ENCODE results near the gene AGRP.

AGRP gene

DNA sequence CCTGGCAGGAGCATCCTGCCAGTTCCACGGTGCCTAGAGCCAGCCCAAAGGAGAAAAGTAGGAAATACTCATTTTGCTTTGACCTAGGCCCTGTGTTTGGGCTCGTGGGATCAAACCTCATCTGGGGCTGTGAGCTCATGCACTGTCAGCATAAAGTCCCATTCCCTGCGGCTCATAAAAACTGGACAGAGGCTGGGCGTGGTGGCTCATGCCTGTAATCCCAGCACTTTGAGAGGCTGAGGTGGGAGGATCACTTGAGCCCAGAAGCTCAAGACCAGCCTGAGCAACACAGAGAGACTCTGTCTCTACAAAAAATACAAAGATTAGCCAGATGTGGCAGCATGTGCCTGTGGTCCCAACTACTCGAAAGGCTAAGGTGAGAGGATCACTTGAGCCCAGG is 20.3 kb downstream of the AGRP start:
- no peak for DNase-seq

DNA sequence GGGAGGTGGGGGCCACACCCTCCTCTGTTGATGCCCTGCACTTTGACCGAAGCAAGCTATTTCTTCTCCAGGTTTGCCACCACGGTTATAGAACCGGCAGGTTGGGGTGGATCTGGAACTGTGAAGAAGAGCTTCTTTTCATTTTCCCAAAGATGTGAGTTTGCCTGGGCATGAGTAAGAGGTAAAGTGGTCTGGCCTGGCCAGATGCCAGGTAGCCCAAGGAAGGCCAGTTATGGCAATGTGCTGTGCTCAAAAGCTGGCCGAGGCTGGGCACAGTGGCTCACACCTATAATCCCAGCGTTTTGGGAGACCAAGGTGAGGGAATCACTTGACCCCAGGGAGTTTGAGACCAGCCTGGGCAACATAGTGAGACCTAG is 21.1 kb downstream of the AGRP start:
- no peak for DNase-seq

DNA sequence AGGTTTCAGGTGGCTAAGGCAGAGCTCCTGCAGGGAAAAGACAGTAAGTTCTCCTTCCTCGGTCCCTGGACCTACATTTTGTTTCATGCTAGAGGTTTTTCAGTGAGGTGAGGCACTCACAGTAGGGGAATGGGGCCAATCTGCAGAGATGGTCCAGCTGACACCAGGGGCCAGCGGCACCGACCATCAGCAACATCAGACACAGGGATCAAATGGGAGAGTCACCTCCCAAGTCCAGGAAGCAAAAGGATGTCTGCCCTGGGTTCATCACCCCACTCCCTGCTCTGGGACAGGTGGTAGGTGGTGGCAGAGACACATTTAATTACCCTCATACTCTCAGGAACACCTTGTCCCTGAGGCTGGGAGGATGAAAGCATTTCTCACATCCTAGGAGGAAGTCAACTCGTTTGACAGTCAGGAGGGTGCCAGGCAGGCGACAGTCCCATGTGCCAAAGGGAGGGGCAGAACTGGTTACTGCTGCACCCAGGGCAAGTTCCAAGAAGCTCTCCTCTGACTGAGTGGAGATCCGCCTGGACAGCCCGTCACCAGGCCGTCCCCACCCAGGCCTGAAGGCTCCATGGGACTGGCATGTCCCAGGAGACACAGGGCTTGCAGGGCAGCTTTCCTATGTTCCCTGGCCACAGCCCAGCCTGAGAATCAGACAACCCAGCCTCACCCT is 21.6 kb downstream of the AGRP start:
- DNase-seq: no peak

DNA sequence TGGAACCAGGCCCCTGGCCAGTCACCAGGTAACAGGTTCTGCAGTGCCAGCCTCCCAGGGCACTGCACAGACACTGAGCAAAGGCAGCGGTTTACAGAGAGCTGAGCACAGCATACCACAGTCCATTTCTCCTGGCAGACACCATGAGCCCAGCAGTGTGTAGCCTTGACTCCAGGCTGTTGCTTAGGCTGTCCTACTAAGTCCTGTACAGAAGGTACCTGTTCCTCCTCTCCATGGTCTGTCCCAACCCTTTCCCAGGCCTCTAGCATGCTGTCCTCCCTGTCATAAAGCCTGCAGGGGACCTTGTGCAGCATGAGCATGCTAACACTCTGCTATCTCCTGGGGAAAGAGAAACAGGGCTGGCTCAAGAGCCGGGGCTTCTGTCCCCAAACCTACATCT is 22.4 kb downstream of the AGRP start:
- no peak for DNase-seq

DNA sequence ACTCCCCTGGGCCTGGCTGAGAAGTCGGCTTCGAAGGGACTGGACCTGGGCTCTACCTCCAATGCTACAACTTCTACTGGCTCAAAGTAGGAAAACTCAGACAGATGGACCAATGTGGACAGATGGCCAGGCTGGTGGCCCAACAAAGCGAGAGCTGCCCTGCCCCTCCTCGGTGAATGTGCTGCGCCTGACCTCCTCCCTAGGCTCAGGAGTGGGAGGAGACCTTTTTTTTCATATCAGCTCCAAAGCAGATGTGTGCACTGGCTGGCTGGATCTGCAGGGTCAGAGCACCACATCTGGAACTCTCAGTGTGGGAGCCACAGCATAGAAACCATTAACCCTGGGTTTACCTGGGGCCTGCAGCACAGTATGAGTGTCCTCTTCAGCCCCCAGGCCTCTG is 23.2 kb downstream of the AGRP start:
- DNase-seq: peak; percentile 72

DNA sequence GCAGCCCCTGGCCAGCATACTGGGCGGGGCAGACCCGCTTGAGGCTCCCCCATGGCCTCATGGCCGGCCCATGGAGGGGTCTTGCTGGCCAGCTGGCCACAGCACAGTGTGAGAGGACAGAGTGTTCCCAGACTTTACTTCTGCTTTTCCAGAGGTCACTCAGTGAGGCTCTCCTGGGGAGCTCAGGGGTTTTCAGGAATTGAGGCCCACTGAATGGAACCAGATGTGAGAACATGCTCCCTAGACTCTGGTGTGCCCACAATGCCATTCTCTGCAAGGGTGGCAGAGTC is 23.5 kb downstream of the AGRP start:
- DNase-seq: no peak

DNA sequence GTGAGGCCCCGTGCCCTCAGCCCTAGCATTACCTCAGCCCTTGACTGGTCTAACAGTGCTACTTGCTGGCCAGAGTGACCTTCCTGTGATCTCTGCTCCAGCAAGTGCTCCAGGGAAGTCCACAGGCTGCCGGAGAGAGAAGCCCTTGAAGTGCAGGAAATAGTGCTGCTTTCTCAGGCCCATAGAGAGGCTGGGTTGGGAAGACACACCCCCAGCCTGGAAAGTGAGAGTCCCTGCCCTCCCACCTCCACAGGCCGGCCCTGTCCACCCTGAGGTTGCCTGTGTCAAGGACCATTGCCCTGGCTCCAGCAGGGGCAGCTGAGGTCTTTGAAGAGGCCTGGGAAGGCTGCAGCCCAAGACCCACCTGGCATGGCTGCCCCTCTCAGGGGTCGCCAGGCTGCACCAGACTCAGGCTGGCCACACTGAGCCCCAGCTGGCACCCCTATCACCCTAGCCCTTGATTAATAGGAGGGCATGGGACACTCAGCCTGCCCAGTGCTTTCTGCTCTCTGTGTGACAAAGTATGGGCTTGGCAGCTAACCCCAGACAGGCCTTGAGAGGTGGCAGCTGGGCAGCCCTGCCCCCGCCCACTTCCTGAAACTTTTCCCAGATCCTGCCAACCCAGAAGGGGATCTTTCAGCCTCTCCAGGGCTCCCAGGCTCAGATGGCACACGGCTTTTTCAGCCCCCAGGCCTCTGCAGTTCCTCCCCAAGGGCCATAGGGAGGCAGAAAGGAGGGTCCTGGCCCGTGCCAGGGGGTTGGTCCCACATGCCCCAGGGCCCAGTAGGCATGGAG is 24.1 kb downstream of the AGRP start:
- DNase-seq: no peak

DNA sequence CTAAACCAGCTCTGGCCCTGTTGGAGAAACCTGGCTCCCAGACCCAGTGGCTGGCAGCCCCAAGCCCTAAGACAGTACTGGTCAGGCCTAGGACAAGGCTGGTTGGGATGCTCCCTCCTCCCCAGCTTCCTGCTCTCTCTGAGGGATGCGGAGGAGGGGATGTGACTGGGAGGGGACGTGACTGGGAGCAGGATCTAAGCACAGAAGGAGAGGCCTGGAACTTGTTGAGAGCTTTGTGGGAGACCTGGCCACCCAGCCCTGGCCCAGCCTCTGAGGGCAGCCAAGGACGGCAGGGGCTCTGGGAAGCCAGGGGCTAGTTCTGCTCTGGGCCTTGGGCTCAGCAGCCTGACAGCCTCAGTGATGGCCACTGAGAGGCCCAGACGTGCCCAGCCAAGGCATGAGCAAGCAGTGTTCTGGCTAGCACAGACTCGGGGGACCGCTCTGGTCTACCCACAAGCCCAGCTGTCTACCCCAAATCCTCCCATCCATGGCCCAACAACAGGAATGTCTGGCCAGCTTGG is 25.2 kb downstream of the AGRP start:
- DNase-seq: no peak

DNA sequence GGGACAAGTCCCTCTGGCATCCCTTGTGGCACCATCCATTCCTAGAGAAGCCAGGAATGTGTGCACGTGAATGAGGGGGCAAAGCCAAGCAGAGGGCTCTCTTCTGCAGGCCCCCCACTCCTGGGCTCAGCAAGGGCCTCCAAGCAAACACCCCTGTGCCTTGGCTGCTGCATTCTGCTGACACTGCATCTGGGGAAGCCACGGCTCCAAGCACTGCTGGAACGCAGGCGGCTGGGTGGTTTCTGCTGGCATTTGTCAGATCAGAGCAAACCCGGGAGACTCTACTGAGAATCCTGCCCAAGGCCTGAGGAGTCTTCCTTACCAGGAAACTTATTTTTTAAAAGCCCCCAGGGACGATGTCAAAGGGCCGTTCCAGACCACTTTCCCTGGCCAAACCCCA is 25.7 kb downstream of the AGRP start:
- no peak for DNase-seq

DNA sequence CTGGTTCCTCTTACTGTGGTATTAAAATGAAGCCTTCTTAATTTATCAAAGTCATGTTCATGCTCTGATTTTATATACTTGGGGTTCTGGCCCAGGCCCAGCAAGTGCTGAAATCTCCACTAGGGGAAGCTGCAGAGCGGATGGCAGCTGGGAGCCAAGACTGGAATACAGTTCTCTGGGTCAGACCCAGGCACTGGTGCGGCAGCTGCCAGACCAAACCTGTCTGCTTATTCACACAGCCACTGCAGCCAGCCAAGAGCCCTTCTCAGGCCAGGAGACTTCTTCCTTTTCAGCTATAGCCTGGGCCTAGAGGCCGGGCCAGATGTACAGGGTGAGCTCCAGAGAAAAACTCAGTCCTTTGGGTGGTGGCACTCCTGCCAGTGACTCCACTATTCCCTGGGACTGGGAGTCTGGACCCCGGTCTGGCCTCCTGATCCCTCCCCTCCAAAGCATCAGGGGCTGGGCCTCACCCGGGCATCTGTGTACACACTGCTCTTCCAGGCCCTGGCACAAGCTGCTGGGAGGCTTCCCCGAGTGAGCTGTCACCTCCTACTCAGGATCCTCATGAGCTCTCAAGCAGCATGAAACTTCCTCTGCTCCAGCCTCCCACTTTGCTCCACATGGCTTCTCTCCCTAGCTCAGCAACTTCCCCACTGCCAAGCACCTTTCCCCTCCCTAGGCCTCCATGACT is 26.8 kb downstream of the AGRP start:
- peak; percentile 49 for DNase-seq

DNA sequence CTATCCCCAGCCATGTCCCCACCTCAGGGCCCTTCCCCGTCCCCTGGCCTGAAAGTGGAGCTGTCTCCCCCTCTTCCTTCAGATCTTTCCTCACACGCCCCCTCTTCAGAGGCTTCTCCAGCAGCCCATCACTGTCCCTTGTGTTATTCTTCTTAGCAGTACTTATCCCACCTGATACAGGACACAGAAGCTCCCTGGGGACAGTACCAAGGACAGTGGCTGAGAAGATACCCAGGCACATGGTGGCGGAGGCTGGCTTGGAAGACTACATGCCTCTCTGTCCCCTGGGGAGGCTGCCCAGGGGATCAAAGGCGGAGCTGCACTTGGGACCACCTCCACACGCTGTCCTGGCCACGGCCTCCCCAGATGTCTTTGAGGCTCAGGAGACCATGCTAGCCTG is 28.5 kb downstream of the AGRP start:
- no peak for DNase-seq

DNA sequence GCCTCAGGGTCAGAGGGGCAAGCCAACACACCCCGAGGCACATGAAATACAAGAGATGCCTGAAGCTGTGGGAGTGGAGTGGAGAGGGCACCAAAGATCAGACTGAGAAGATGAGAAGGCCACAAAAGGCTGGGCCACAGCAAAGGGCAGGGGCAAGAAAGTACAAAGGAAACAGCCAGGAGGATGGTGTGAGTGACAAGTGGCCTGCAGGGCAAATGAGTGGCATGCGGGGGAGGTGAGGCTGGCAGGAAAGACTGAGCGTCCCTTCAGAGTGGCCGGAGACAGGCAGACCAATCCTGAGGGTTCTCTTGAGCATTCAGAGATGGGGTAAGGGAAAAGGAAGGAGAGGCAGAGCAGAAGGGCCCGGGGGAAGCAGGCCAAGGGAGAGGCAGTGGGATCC is 29.2 kb downstream of the AGRP start:
- DNase-seq: no peak

DNA sequence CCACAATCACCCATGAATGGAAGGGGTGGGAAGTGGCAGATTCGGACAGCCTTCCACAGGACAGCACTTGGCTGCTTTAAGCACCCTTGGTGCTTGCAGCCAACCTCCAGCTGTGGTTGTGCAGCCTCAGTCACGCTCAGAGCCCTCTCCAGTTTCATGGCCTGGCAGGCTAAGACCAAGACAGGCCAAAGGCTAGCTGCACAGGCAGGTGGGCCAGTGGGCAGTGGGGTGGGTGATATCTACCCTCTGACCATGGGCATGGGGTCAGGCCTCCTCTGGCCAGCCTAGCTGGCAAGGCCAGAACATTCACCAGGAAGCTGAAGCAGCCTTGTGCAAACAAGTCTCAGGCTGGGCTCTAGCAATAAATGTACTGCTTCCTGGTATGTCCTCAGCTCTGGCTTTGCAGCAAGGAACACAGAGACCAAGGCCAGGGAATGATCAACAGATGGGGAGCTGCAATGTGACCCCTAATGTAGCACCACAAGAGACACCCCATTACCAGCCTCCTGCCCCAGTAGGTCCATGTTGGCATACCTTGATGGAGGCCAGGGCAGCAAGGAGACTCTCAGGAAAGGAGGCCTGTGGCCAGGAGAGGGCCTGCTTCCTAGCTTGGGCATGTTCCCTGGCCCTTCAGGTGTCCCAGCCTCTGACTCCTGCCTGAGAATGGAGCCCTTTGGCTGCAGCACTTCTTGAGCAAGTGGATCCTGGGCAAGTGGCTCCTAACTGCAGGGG is 31.5 kb downstream of the AGRP start:
- DNase-seq: no peak

DNA sequence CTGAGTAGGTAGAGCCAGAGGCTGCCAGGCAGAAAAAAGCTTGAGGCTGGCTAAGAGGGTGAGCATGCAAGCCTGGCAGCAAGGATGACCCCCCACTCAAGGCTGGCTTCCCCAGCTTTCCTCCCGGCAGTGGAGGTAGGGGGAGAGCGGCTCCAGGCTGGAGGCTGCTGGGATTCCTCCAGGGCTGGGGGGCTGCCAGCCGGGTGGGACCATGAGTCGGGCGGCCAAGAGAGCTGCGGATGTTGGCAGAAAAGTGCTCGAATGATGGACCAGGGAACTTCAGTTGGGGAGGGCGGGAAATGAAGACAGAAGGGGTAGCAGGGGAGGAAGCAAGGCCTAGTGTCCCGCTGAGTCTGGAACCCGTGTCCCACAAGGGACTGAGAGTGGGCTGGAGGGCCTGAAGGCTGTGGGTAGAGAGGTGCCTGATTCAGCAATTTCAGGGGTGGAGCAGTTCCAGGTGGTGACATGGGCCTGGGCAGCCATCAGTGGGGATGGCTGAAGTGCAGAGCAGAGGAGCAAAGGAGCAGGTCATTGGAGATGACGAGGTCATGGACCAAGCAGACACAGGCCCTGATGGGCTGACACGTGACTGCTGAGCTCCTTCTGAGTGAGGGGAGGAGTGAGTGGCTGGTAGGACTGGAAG is 32.2 kb downstream of the AGRP start:
- DNase-seq: no peak

DNA sequence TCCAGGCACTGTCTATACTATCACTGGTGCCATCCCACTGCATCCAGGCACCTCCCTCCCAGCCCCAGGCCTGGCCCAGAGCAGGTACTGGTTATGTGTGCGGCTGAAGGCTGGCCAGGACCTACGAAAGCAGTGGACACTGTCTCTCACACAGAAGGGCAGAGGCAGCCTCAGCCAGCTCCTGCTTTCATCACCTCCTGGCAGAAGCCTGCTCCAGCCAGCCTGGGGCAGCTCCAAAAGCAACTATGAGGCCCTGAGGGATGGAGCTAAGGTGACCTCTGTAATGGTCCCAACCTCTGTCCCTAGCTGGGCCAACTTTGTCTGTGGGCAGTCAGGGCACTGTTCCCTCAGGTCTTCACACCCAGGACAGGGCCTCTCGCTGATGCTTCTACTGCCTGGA is 33.6 kb downstream of the AGRP start:
- no peak for DNase-seq

DNA sequence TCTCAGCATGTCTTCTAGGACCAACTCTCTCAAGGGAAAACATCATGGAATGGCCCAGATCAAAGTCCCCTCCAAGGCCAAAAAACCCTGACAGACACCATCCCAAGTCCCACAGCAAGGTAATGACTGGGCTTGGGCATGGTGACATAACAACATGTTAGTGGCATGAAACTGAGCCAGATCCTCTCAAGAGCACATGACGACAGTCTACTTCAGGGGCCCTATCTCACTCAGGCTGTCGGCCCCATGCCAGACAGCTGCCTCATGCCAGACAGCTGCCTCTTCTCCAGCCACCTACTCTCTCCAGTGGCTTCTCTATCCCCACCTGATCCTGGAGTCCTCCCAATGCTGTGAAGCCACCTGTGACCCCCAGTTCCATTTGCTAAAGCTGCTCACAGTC is 34.0 kb downstream of the AGRP start:
- DNase-seq: no peak

DNA sequence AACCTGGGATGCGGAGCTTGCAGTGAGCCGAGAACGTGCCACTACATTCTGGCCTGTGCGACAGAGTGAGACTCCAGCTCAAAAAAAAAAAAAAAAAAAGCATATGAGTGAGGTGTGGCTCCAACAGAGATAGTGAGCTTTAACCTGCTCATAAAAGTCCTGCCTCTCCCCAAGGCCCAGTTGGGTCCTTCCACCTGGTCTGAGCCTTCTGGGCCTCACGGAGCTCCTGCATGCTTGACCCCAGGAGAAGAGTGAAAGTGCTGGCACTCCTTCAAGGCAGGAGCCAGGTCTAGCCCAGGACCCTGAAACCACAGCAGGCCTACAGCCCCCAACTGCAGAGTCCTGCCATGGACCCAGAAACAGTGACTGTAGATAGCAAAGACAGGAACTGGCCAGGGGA is 34.8 kb downstream of the AGRP start:
- no peak for DNase-seq

DNA sequence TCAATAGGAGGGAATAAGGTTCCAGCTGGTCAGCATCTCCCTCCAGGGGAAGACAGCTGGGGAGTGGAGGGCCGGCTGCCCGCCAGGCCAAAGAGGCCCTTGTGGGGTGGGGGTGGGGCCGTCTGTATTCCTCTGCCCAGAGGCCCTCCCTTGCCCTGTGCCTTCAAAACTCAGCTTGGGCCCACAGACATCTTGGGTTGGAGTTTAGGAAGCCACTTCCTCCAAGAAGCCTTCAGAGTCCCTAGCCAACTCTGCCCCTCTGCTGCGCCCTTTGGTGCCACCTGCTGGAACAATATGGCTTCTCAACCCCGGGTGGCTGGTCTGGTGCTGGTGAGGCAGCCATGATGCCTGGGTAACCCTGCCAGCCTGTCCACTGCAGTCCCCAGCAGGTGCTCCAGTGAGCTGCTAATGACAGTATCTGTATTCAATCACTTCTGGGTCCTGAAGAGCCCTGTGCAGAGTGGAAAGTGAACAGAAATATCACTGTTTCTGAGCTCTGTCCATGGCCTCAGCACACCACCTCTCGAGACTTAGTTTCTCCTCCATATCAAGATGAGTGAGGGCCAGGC is 35.8 kb downstream of the AGRP start:
- peak; percentile 87 for DNase-seq

DNA sequence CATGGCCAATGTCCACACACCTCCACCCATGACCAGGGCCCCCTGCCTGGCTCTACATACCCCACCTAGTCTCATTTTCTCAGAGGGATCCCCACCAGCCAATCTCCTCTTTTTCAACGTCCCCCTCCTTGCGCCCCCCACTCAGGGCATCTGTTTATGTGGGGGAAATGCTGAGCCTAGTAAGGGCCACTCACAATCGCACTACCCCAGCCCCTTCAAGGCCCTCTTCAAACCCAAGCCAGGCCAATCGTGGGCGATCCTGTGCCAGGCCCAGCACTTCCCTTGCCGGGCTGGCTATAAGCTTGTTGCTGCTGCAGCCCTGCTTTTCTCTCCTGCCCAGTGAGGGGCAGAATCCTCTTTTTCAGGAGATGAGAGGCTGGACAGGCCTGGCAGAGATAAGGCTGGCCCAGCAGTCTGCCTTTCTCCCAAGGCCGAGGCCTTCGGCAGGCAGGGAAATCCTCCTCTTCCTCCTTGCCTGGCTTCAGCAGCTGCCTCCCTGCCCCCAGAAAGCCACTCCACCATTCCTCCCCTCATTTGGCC is 36.3 kb downstream of the AGRP start:
- no peak for DNase-seq

DNA sequence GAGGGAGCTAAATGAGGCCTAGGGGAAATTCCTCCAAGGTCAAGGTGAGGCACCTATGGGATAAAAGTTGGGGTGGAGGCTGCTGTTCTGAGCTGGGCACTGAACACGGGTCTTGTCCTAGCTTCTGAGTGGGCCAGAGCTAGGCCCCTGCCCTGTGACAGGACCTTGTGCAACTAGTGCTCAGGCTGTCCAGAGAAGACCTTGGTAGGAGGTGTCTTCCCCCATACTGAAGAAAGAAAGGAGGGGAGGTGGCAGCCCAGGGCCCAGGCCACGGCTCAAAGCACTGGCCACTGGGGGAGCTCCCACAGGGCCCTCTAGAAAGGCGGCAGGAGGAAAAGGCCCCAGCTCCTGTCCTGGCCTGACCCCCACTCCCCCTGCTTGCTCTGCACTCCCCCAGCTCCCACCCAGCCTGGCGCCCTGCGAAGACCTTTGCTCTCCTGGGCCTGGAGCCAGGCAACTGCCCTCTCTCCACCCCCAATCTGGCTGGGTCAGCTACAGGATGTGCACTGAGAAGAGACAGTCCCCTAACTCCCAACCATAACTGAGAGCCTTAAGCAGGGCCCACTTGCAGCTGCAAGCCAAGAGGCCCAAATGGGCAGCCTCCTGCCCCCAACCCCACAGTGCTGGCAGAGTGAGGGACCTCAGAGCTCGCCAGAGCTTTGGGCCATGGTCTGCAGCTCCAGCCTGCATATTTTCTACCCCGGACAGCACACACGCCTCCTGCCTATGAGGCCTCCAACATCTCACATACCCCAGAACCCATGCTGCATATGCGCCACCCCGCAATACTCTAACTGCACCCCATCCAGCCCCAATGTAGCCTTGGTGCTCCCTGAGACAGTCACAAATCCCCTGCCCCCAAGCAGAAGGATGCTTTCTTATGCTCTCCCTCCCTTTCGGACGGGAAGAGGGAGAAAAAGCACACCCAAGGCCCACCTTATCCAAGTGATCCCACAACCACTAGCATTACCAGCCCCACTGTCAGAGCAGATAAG is 37.1 kb downstream of the AGRP start:
- DNase-seq: no peak

DNA sequence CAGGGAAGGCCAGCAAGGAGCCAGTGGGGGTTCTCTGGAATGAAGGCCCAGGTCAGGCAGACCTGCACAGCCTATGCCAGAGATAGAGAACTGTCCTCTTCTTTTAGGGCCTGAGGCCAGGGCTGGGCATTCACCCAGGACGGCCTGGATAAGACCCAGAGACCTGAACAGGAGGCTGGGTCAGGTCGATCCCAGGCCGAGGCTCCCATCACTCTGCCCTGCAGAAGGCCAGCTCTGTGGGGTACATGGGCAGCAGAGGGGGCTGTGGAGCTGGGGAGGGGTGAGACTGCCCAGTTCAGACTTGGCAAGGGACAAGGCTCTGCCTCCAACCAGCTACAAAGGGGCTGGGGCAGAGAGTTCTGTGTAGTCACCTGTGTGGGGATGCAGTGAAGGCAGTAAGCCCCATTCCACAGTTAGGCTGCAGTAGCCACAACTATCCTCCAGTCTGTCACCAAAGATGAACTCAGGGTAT is 37.9 kb downstream of the AGRP start:
- no peak for DNase-seq
